HL-60 (cell line): ENCODE results near the gene SF3B4.
A peak's percentile ranks its signal among the peaks of the same experiment; 100 is the strongest.

Experiments used
- DNase-seq, 2 experiments: peaks; one replicate each; pipeline ENCODE4 v3.0.0-alpha.2; 2010 to 2020; ENCODE audit warnings: low read depth in 1 of 2, low spot score in 1 of 2
- H3K27ac ChIP-seq: fragments of 250-450 bp; sonication (Bioruptor Pico); replicated peaks from 2 replicates; pipeline ENCODE4 v1.5.1; 2020; ENCODE audit warnings: mild to moderate bottlenecking, moderate library complexity
- H3K27me3 ChIP-seq: fragments of 250-450 bp; sonication (Bioruptor Pico); 2 replicates; pipeline ENCODE4 v1.5.1; 2021; ENCODE audit warnings: mild to moderate bottlenecking, moderate library complexity; ENCODE audit not compliant: insufficient read depth, poor library complexity, severe bottlenecking
- H3K4me3 ChIP-seq: replicated peaks from 2 replicates; pipeline ENCODE4 v1.5.1; 2011; ENCODE audit warnings: mild to moderate bottlenecking, control low read depth, low read length; ENCODE audit not compliant: insufficient read depth
- CTCF ChIP-seq: IDR thresholded peaks from one replicate; pipeline ENCODE4 v1.5.1; 2011; ENCODE audit warnings: low read length, control low read depth, inconsistent platforms; ENCODE audit not compliant: insufficient read depth
- GABPA ChIP-seq: IDR thresholded peaks from 2 replicates; pipeline ENCODE4 v1.6.1; 2012; ENCODE audit warnings: low read depth
- POLR2AphosphoS5 ChIP-seq: IDR thresholded peaks from 2 replicates; pipeline ENCODE4 v1.6.1; 2012; ENCODE audit warnings: low read depth
- REST ChIP-seq: IDR thresholded peaks from 2 replicates; pipeline ENCODE4 v1.6.1; 2012; ENCODE audit warnings: low read depth; ENCODE audit not compliant: insufficient replicate concordance
- SPI1 ChIP-seq: IDR thresholded peaks from 2 replicates; pipeline ENCODE4 v1.6.1; 2012; ENCODE audit warnings: low read depth, mild to moderate bottlenecking, borderline replicate concordance

The SF3B4 gene

DNA sequence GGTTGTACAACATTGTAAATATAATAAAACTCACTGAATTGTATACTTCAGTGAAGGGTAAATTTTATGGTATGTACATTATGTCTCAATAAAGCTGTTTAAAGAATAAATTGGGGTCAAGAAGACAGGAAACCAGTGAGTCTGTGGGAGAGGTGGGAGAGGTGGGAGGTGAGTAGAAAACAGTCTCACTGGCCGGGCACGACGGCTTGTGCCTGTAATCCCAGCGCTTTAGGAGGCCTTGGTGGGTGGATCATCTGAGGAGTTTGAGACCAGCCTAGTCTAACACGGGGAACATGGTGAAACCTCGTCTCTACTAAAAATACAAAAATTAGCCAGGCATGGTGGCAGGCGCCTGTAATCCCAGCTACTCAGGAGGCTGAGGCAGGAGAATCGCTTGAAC lies 4.9 kb upstream of the SF3B4 start:
- no peak for DNase-seq
- Histone ChIP-seq H3K27me3 (no peaks in the 10 kb centered on the region), H3K27ac (no peak overlapping the region), H3K4me3 (no peak overlapping the region)
- TF ChIP-seq SPI1 = no peak
- no peak for TF ChIP-seq REST
- no peak for TF ChIP-seq POLR2AphosphoS5
- TF ChIP-seq CTCF = no peak
- TF ChIP-seq GABPA = no peak

DNA sequence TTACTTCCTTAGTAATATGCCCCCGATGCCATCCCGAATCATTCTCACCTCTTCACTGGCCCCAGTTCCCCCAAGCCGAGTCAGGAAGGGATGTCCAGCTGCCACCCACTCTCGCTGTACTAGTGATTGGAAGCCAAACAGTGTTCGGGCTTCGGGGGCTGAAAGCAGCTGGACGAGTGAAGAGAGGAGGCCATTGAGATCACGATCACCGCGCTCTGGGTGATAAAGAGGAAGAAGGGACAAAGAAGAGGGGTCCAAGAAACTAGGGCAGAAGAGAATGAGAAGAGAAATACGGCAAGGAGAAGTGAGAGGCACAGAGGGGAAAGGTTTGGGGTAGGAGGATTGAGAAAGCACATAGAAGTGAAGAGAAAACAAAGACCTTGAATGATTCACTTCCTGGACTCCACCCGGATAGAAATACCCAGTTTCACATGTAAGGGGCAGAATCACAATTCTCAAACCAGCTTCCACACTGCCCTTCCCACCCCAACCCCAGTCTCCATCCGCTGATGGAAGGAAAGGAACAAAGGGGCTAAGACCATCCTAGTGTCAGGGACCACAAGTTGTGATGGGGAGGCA lies 3.7 kb upstream of the SF3B4 start:
- H3K4me3 ChIP-seq = no peak overlapping the region
- TF ChIP-seq GABPA (no peak), REST (no peak), POLR2AphosphoS5 (no peak)
- no peak overlapping the region for H3K27ac ChIP-seq
- no peak for DNase-seq
- no peaks in the 10 kb centered on the region for H3K27me3 ChIP-seq

- DNase-seq = no peak
- Histone ChIP-seq H3K4me3 (no peak overlapping the region), H3K27me3 (no peaks in the 10 kb centered on the region), H3K27ac (peak overlapping the region; percentile 88)
- TF ChIP-seq POLR2AphosphoS5 (no peak), REST (no peak), SPI1 (no peak), CTCF (no peak), GABPA (no peak)
Measured at GRCh38 chr1:149929856-149930255, 2.3 kb upstream of the SF3B4 start.

DNA sequence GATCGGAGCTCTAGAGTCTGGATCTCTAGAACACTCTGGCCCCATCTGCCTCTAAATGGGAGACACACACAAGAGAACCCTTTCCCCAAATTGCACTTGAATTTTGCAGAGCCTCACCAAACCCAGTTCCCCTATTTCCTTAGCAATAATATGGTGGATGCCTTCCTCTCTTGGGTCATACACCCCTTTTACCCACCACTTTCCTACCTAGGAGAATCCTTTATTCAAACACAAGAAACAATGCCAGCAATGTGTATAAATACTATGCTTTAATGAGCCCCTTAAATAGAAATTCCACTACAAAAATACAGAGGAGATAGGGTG lies 760 bp upstream of the SF3B4 start:
- Histone ChIP-seq H3K27me3 (no peaks in the 10 kb centered on the region), H3K27ac (peak overlapping the region; percentile 88), H3K4me3 (peak overlapping the region; percentile 95)
- no peak for DNase-seq
- TF ChIP-seq GABPA (no peak), SPI1 (peak; percentile 84)
